K562 (cell line): Measurements from ENCODE around the gene XPC. TPM values are rescaled to one million over a fixed set of nuclear protein-coding genes. Genes with fewer than 3 reads are reported as not detected.

Source experiments
- ATAC-seq: fragments of 200-7000 bp; cut with Tn5 transposase; 3 replicates; pipeline ENCODE4 v1.9.1; 2020; ENCODE audit warnings: moderate library complexity
- BruUV-seq: library from RNA; stranded (reverse); fragments of 400-500 nt; replicated peaks from 2 replicates; lab custom pipeline; 2021; lab: Mats Ljungman, UMichigan
- CTCF ChIA-PET: fragments of 300-600 bp; formaldehyde crosslinking; extraction: SDS; loops from one replicate; lab custom pipeline; 2021; ENCODE audit warnings: low intra/inter-chr PET ratio; lab: Yijun Ruan, JAX
- POLR2A ChIA-PET: fragments of 300-600, 350-650 bp; sonication (Branson Sonifier 250); formaldehyde crosslinking; extraction: SDS; loops from one replicate; lab custom pipeline; 2021; ENCODE audit warnings: antibody characterized with exemption, inconsistent platforms; lab: Yijun Ruan, JAX
- DNase-seq, 4 experiments: peaks; one replicate each; pipeline versions ENCODE4 v3.0.0 to v3.0.0-alpha.2; 2011 to 2018; ENCODE audit warnings: low spot score in 3 of 4, mixed read lengths in 3 of 4; ENCODE audit errors: extremely low read depth in 1 of 4
- FAIRE-seq: peaks from 2 replicates; lab custom pipeline; 2011; peaks lifted over from hg19 to GRCh38; lab: Jason Lieb, UNC
- H2AFZ ChIP-seq: 2 replicates; pipeline ENCODE4 v1.6.0; 2011; ENCODE audit warnings: low read depth, low read length, control low read depth, inconsistent platforms
- H3K27ac ChIP-seq: fragments of 200-600 bp; 3 replicates; pipeline ENCODE4 v1.8.0; 2011; ENCODE audit warnings: low read depth, mild to moderate bottlenecking, control low read depth, inconsistent platforms, low read length, moderate library complexity, mixed read lengths; ENCODE audit errors: extremely low read depth
- H3K27me3 ChIP-seq, 2 experiments: fragments of 300-600 bp in 1 of 2; 2 replicates in 1 of 2; 3 replicates in 1 of 2; pipeline versions ENCODE4 v1.6.0 to v1.8.0; 2011; ENCODE audit warnings: inconsistent platforms in 2 of 2, low read length in 2 of 2, mild to moderate bottlenecking in 1 of 2, mixed read lengths in 1 of 2, moderate library complexity in 1 of 2; ENCODE audit not compliant: control insufficient read depth in 2 of 2, insufficient read depth in 2 of 2
- H3K36me3 ChIP-seq: fragments of 300-600 bp; 3 replicates; pipeline ENCODE4 v1.8.0; 2011; ENCODE audit warnings: mild to moderate bottlenecking, low read length, inconsistent platforms; ENCODE audit not compliant: control insufficient read depth, insufficient read depth
- H3K4me1 ChIP-seq, 2 experiments: fragments of 200-600 bp in 1 of 2; replicated peaks in 1 of 2; 2 replicates in 1 of 2; 3 replicates in 1 of 2; pipeline versions ENCODE4 v1.5.1 to v1.8.0; 2011; ENCODE audit warnings: inconsistent platforms in 2 of 2, low read length in 2 of 2, mild to moderate bottlenecking in 1 of 2, mixed read lengths in 1 of 2, moderate library complexity in 1 of 2; ENCODE audit not compliant: control insufficient read depth in 2 of 2, insufficient read depth in 2 of 2
- H3K4me2 ChIP-seq: 2 replicates; pipeline ENCODE4 v1.6.1; 2011; ENCODE audit warnings: low read length, control low read depth, inconsistent platforms, mixed read lengths; ENCODE audit not compliant: insufficient read depth
- H3K4me3 ChIP-seq: fragments of 200-600 bp; sonication (generic), shearing (Covaris generic); 2 replicates; pipeline ENCODE4 v1.5.1; 2016; ENCODE audit warnings: control low read depth, inconsistent platforms
- H3K79me2 ChIP-seq: fragments of 200-600 bp; 3 replicates; pipeline ENCODE4 v1.8.0; 2011; ENCODE audit warnings: low read length, inconsistent platforms; ENCODE audit not compliant: control insufficient read depth, insufficient read depth
- H3K9ac ChIP-seq, 2 experiments: 2 replicates each; pipeline versions ENCODE4 v1.6.0 to v1.6.1; 2011; ENCODE audit warnings: low read depth in 2 of 2, low read length in 2 of 2, control low read depth in 1 of 2, inconsistent platforms in 1 of 2, mild to moderate bottlenecking in 1 of 2, mixed read lengths in 1 of 2; ENCODE audit not compliant: insufficient read depth in 1 of 2
- H3K9me1 ChIP-seq: one replicate; pipeline ENCODE4 v1.6.0; 2011; ENCODE audit warnings: inconsistent platforms, mild to moderate bottlenecking, low read length, moderate library complexity; ENCODE audit not compliant: control insufficient read depth, insufficient read depth
- H3K9me3 ChIP-seq: replicated peaks from 2 replicates; pipeline ENCODE4 v1.5.1; 2011; ENCODE audit warnings: low read depth, low read length, inconsistent platforms; ENCODE audit not compliant: control insufficient read depth, insufficient read depth
- H4K20me1 ChIP-seq: replicated peaks from 2 replicates; pipeline ENCODE4 v1.6.1; 2011; ENCODE audit warnings: low read length, inconsistent platforms, mixed read lengths; ENCODE audit not compliant: control insufficient read depth, insufficient read depth
- BCOR ChIP-seq: fragments of 450-650 bp; IDR thresholded peaks from 2 replicates; pipeline ENCODE4 v1.6.1; 2016
- CHD2 ChIP-seq: IDR thresholded peaks from 2 replicates; pipeline ENCODE4 v1.6.1; 2011; ENCODE audit warnings: low read depth, low read length
- E2F3 ChIP-seq: fragments of 250-450 bp; sonication (Bioruptor Pico); IDR thresholded peaks from 2 replicates; pipeline ENCODE4 v1.4.0; 2020; ENCODE audit warnings: mild to moderate bottlenecking
- HEY1 ChIP-seq: fragments of 250-450 bp; sonication (Bioruptor Pico); IDR thresholded peaks from 2 replicates; pipeline ENCODE4 v1.5.0; 2020; ENCODE audit warnings: mild to moderate bottlenecking, moderate library complexity, borderline replicate concordance
- MIER1 ChIP-seq: fragments of 450-650 bp; IDR thresholded peaks from 2 replicates; pipeline ENCODE4 v1.6.1; 2016; ENCODE audit warnings: antibody characterized with exemption, mild to moderate bottlenecking, low read depth
- RBM22 ChIP-seq: fragments of 200-400 bp; formaldehyde crosslinking; IDR thresholded peaks from 2 replicates; pipeline ENCODE4 v1.6.1; 2018; ENCODE audit warnings: low read length, low read depth; ENCODE audit not compliant: poor library complexity, severe bottlenecking
- RBM25 ChIP-seq: fragments of 200-400 bp; formaldehyde crosslinking; IDR thresholded peaks from 2 replicates; pipeline ENCODE4 v1.6.1; 2018; ENCODE audit warnings: low read length, low read depth, moderate library complexity; ENCODE audit not compliant: severe bottlenecking
- ZBTB1 ChIP-seq: sonication (generic); formaldehyde crosslinking; IDR thresholded peaks from 2 replicates; pipeline ENCODE4 v1.8.1; 2023; ENCODE audit warnings: missing genetic modification reagents, low read depth, mild to moderate bottlenecking, borderline replicate concordance
- WGBS: fragments of 100-300 bp; shearing (Covaris generic); methylation state at CpG from one replicate; pipeline ENCODE4 v1.1.6; 2016; ENCODE audit warnings: low coverage, mixed read lengths; ENCODE audit not compliant: insufficient coverage; ENCODE audit errors: missing lambda C conversion rate; 5-methylcytosine and 5-hydroxymethylcytosine counted together
- in situ Hi-C: fragments of 300-500 bp; cut with MboI; formaldehyde crosslinking; loops from 4 replicates; pipeline ENCODE4 v1.15.0; 2018; ENCODE audit warnings: inconsistent platforms, mixed read lengths
- intact Hi-C: fragments of 100-400 bp; cut with micrococcal nuclease; formaldehyde crosslinking; loops from 2 replicates; pipeline ENCODE4 v1.14.2; 2022
- polyA plus RNA-seq, 8 experiments: library from polyadenylated mRNA; depleted of rRNA in 4 of 8; stranded (reverse) in 5 of 8; unstranded in 3 of 8; fragments of >200 nt; fragmentation: Nextera tagmentation in 2 of 8; fragmentation: Illumina TruSeq in 1 of 8; extraction: Ambion mirVana in 2 of 8; extraction: Trizol in 1 of 8; gene quantifications; 2 replicates each; pipeline versions ENCODE4 v1.2.1 to v1.2.3, GENCODE V29; 2011 to 2014; ENCODE audit warnings: inconsistent platforms in 1 of 8, missing spikeins in 1 of 8
- total RNA-seq, 7 experiments: library from RNA; depleted of rRNA in 6 of 7; stranded (reverse); fragments of >200 nt in 6 of 7; fragmentation: Illumina TruSeq in 2 of 7; extraction: Trizol in 2 of 7; gene quantifications; 2 replicates each; pipeline versions ENCODE4 v1.2.1 to v1.2.3, GENCODE V29; 2011 to 2021; ENCODE audit warnings: low replicate concordance in 1 of 7
- TF ChIP-seq, protein P1 (sequence below): fragments of 250-450 bp; sonication (Bioruptor Pico); IDR thresholded peaks from 2 replicates; pipeline ENCODE4 v1.5.0; 2020; ENCODE audit warnings: mild to moderate bottlenecking, borderline replicate concordance

The XPC gene
- total and polyA plus RNA-seq, 9 of the 15 experiments (the other 6 are each of a cell fraction or from before 2014, with no cell fraction given): 3.8 to 54.7 (median 41.3) TPM

DNA sequence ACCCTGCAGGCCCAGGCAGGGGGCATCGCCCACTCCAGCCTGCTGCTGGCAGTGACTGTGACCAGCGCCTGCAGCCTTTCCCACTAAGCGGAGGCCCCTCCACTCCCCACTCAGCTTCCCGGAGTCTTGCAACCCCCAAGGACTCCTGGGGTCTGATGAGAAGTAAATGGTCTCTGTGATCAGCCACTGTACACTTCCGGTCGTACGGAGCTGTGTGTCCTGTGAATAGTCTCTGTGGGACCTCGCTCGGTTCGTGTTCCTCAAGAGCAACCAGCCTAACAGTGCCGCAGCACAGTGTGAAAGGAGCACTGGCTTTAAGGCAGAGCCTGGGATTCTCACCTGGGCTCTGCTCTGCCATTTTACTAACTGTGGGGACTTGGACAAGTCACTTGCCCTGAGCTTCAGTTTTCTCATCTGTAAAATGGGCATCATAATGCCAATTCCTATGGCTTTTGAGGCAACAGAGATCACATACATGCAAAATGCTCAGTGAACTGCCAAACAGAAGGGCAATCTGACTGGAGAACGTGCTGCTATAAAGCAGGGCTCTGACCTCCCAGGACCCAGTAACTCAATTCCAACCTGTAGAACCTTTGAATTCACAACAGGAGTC, 26.8 kb downstream of the XPC start:
- intact Hi-C loops: no loop called here
- POLR2A ChIA-PET: interaction anchor here (0.7 to 3.6 kb wide), 3 partner anchors 7 to 28 kb away, joined by 3 to 18 read pairs (median 11); partner anchors contain the start of genes LSM3 and XPC
- no peak for DNase-seq
- Histone ChIP-seq H3K9me1 (no peaks in the 10 kb centered on the region), H3K4me1 (no peaks in the 10 kb centered on the region; a peak in 1 of 5 replicates), H3K27ac (no peak overlapping the region), H3K4me3 (no peak overlapping the region), H3K79me2 (no peaks in the 10 kb centered on the region), H2AFZ (no peak overlapping the region), H3K9me3 (no peaks in the 10 kb centered on the region), H4K20me1 (no peaks in the 10 kb centered on the region; the same call in 1 of the 2 replicates), H3K27me3 (no peaks in the 10 kb centered on the region), H3K9ac (peak overlapping the region in 1 of 2 experiments; percentile 18; a peak in 1 of 4 replicates), H3K36me3 (peaks cover 74% of the 10 kb centered on the region), H3K4me2 (no peak overlapping the region)
- TF ChIP-seq RBM22 (no peak), CHD2 (no peak), HEY1 (no peak), ZBTB1 (CRISPR knock-in tag) (no peak), BCOR (peak; percentile 55; the same call in 1 of the 2 replicates), RBM25 (peak; percentile 70), E2F3 (no peak), MIER1 (no peak)
- TF ChIP-seq, protein P1, sequence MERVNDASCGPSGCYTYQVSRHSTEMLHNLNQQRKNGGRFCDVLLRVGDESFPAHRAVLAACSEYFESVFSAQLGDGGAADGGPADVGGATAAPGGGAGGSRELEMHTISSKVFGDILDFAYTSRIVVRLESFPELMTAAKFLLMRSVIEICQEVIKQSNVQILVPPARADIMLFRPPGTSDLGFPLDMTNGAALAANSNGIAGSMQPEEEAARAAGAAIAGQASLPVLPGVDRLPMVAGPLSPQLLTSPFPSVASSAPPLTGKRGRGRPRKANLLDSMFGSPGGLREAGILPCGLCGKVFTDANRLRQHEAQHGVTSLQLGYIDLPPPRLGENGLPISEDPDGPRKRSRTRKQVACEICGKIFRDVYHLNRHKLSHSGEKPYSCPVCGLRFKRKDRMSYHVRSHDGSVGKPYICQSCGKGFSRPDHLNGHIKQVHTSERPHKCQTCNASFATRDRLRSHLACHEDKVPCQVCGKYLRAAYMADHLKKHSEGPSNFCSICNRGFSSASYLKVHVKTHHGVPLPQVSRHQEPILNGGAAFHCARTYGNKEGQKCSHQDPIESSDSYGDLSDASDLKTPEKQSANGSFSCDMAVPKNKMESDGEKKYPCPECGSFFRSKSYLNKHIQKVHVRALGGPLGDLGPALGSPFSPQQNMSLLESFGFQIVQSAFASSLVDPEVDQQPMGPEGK (CRISPR knock-in tag): no peak
- CTCF ChIA-PET: no interaction called here
- whole genome bisulfite sequencing: 83% methylated on average over 11 of the region's 12 CpGs
- in situ Hi-C loops: no loop called here
- no TSS peak for BruUV-seq
- ATAC-seq: no peak
- FAIRE-seq: no peak
